ENCODE results near the gene INSRR.

Gene INSRR

DNA sequence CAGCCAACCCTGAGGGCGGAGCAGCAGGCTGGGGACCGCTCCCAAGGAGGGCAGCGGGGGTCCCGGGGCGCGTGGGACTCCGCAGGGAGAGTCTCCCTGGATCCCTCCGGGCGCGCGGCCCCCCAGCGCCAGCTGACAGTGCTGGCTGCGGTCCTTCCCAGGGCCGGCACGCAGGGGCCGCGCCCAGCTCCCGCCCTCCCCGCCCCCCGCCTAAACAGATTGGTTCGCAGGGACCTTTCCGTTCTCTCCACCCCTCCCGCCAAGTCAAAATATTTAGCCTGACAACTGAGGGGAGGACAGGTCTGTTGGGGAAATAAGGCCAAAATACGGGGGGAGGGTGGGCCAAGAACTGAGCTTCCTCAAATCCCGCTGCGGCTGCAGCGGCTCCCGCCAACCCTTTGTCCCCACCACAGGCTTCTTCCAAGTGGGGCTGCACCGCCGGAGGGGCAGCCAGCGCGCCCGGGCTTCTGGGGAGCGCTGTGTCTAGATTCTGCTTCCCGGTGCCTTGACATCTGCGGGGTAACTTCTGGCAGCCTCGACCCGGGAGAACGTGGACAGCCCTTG is at the start of gene INSRR:
INSRR (minus strand) TSS at position 159 of the 564 bp plus-strand sequence. CDS start 496 bp downstream, outside the sequence.
- no peak for FAIRE-seq

DNA sequence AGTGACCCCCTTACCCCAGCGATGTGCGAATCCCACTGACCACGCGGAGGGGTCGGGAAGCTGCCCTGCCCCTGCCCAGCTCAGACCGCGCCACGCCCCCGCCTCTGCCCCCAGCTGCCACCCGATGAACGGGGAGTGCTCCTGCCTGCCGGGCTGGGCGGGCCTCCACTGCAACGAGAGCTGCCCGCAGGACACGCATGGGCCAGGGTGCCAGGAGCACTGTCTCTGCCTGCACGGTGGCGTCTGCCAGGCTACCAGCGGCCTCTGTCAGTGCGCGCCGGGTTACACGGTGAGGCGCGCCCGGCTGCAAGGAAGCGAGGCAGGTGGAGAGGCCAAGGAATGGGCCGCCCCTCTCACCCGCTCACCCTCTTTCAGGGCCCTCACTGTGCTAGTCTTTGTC is 49.6 kb upstream of the INSRR start:
- no peak for FAIRE-seq

DNA sequence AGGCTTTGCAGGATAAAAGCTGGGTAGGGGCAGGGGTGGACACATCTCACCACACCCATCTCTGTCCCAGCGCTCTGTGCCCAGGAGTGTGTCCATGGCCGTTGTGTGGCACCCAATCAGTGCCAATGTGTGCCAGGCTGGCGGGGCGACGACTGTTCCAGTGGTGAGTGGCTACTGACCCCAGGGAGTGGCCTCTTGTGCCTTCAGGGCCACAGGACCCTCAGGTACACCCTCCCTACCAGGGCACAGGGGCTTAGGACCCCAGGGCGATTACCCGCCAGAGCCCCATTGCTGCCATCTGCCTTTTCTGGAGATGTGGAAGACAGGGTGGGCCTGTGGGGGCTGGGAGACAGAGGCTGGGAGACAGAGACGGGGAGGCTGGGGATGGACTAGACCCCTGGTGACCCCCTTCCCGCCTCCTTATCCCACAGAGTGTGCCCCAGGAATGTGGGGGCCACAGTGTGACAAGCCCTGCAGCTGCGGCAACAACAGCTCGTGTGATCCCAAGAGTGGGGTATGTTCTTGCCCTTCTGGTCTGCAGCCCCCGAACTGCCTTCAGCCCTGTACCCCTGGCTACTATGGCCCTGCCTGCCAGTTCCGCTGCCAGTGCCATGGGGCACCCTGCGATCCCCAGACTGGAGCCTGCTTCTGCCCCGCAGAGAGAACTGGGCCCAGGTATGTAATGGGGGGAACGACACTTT is 47.4 kb upstream of the INSRR start:
- FAIRE-seq: no peak

DNA sequence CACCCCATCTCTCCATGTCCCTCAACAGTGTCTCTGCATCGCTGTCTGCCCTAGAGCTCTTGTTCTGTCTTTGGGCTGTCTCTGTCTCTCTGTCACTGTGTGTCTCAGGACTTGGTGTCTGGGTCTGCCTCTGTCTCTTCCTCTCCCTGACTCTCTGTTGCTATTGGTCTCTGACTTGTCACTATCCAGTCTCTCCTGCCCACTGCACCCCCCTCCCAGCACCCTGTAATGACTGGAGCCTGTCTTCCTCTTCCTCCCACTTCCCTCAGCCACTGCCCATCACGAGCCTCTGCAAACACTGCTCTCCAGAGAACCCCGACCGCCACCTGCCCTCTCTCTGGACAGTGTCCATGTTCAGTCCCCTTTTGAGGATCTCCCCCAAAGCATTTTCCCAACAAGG is 46.7 kb upstream of the INSRR start:
- no peak for FAIRE-seq

DNA sequence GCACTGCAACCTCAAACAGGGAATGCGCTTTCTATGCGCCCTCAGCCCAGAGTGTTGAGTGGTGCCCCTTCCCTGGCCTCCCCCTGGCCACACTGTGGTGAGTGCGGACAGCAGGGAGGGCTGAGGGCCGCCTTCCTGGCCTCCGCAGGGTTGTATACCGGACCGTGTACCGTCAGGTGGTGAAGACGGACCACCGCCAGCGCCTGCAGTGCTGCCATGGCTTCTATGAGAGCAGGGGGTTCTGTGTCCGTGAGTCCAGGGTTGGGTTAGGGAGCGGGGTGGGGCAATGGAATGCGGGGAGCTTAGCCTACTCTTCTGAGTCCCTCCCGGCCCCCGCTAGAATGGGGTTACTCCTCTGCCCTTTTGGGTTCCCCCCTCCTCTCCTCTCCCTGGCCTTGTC is 46.3 kb upstream of the INSRR start:
- FAIRE-seq: no peak

DNA sequence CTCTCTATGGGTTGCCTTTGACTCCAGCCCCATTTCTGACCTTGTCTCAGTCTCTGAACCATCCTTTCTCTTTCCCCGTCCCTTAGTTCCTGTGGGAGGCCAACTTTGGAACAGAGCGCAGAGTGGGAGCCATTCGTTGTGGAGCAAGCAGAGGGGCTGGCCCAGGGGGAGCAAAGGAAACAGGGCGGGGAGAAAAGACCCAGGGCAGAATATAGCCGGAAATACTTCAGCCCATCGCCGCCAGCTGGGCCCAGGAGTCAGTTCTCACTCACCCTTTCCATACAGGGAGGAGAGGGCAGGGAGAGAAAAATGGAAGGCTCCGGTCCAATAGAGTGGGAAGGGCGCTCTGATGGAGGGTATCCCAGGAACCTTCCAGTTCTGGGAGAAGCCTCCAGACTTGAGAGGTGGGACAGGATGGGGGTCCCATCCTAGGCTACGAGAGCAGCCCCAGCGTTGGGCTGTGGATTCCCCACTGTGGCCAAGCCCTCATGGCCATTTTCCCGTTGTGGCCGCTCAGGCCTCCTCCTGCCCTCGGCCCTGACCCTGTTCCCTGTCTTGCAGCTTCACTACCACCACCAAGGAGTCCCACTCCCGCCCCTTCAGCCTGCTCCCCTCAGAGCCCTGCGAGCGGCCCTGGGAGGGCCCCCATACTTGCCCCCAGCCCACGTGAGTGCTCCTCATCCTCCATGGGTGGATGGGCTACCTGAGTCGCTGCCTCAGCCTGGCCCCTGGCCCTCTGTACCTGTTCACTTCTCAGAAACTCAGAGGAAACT is 45.5 kb upstream of the INSRR start:
- FAIRE-seq: no peak

DNA sequence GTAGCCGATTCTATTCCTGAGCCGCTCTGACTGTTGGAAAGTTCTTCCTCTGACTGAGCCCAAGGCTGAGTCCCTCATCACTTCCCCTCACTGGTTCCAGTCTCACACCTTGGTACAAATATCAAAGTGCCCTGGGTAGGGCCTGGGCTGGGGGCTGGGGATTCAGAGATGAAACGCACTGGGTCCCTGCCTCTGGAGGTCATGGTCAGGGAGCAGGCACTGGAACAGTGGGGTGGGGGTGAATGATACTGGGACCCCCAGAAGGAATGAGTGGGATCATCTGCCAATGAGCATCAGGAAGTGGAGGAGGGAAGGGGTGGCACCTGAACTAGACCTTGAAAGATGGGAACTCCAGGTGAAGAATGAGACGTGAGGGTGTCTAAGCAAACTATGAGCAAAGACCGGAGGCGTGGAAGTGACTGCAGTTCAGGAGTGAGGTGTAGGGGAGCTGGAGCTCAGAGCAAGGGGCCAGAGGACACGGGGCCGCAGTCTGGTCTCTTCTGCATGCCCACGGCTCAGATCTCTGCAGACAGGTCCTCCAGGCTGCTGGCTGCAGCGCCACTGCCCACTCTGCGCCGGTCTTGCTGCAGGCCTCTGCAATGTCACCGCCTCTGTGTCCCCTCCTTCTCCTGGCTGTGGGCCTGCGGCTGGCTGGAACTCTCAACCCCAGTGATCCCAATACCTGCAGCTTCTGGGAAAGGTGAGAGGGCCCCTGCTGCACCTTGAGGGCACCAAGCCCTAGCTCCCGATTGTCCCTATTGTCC is 44.6 kb upstream of the INSRR start:
- FAIRE-seq: no peak

DNA sequence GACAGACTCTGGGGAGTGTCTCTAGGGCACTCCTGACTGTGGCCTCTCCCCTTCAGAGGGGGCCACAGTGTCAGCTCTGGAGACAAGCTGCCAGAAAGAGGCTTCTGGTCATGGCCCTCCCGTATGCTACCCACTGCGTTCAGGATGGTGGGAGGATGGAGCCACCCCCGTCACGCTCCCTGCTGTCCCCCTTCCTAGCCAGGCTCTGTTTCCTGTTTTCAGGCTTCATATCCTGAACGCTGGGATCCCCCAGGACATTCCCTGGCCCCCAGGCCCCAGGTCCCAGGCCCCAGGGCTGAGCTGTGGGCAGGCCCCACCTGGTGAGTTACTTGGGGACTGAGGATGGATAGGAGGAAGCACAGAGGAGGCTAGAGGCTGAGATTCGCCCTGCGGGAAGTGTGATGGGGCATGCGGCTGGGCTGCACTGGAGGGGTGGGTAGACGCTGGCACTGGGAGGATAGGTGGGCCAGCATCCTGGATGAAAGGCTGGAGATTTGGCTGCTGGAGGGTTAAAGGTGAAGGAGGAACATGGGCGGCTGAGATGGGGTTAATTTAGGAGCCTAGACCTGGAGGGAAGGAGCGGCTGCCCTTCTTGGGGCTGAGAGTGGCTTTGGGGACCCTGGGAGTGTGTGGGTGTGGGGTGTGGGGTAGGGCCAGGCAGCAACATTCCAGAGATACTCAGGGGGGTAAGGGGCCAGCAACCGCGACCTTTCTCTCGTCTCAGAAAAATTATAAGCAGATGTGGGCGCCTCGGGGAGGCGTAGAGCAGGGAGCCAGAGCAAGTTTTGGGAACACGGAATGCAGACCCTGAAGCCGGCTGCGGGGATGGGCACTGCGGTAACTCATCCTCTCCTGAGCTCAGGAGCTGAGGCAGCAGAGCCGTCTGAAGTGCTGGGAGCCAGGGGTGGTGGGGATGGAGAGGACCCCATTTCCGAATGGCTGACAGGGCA is 43.3 kb upstream of the INSRR start:
- FAIRE-seq: no peak

DNA sequence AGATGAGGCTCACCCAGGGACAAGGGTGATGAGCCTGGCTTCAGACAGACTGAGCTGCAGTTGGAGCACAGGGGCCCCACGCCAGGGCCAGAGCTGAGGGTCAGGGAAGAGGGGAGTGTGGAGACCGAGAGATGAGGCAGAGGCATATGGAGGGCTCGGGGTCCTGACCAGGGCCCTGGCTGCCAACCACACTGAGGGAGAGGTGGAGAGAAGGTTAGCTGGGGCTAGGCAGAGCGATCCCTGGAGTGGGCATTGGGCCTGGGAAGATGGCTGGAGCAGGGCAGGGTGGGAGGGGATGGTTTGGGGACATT is 42.6 kb upstream of the INSRR start:
- FAIRE-seq: no peak

DNA sequence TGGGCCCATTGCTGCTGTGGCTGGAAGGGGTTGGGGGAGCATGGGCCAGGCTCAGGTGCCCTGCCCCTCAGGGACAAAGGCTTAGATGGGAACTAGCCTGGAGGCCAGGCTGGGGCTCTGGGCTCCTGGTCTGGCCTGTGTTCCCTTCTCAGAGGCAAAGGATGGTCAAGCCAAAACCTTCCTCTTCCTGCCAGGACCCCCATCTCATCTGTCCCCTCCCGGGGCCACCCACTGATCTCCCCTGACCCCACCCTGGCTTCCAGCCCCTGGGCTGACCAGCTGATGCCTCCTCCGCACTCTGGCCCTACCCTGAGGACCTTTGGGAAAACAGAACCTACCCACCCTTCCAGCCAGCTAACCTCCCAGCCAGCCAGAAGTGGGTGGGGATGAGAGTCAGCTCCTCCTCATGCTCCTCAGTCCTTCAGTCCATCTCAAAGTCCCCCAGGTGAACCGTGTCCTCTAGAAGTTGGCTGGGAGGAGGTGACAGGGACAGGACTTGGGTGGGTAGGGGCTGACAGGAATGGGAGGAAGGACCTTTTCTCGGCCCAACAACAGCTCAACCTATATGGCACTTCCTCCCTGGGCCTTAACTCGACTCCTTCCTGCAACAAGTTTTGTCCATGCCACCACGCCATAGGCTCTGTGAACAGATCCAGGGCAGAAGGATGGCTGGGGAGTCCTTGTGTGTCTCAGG is 42.1 kb upstream of the INSRR start:
- no peak for FAIRE-seq

DNA sequence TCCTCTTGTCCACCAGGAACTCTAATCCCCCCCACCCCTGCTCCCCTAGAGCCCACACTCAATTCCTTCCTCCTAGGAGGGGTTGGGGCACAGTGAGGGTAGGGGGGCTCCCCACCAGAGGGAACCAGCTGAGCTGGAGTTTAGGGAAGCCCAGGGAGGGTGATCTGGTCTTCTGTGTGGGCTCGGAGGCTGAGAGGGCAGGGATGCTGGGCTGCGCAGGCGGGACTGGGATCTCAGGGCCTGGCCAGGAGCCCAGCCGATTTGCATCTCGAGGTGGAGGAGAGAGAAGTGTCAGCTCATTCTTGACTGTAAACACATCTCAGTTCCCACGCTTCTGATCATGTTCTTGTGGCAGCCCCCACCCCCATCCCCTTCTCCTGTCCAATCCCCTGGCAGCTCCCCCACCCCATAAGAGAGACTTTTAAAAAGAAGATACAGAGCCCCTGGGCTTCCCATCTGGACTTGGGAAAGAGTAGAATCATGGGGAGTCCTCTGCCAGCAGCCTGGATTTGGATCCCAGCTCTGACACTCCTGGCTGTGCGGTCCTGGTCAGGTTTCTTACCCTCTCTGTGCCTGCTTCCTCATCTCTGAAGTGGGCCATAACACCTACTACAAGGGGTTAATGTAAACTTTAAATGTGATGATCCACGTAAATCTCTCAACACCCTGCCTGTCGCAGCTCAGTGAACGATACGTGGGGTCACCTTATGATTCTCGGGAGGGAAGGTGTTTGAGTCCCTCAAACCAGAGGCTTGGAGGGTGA is 41.2 kb upstream of the INSRR start:
- FAIRE-seq: no peak

DNA sequence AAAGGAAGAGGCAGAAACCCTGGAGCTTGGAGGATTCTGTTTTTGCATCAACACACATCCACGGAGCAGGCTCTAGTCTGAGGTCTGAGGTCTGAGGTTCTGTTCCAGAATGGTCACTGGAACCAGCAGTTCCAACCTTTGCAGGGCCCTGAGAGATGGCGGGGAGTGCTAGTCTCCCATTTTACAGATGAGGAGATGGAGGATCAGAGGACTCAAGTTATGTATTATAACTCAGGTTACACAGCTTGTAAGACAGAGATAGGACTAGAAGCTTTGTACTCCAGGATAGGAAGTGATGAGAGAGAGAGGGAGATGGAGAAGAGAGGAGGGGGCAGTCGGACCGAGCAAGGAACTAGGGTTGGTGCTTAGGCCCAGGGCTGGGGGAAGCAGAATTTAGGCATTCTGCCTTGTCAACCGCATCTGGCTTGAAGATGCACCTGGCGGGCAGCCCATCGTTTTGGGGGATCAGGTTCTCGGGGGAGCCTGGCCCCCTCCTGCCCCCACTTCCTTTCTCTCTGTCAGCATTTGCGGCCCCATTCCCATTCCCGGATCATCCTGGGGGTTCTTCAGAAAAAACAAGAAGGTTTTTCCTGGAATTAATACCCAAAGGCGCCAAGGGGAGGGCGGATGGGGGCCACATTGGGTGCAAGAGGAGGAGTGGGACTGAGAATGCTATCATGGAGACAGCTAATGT is 40.2 kb upstream of the INSRR start:
- no peak for FAIRE-seq

DNA sequence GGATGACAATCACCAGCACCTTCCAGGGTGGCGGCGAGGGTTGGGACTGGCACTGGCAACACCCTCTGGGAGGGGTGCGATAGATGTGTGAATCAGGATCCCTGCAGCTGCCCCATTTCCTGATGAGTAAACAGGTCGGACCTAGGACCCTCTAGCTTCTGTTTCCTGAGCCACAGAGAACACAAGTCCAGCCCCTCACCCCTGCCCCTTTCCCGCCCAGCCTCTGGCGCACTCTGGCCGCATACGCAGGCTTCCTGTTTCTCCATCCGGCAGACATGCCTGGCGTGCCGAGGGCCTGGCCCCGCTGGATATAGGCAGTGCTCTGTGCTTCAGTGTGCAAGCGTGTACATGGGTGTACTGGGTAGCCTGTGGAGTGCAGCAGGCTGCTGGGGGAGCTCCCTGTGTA is 39.2 kb upstream of the INSRR start:
- FAIRE-seq: no peak

DNA sequence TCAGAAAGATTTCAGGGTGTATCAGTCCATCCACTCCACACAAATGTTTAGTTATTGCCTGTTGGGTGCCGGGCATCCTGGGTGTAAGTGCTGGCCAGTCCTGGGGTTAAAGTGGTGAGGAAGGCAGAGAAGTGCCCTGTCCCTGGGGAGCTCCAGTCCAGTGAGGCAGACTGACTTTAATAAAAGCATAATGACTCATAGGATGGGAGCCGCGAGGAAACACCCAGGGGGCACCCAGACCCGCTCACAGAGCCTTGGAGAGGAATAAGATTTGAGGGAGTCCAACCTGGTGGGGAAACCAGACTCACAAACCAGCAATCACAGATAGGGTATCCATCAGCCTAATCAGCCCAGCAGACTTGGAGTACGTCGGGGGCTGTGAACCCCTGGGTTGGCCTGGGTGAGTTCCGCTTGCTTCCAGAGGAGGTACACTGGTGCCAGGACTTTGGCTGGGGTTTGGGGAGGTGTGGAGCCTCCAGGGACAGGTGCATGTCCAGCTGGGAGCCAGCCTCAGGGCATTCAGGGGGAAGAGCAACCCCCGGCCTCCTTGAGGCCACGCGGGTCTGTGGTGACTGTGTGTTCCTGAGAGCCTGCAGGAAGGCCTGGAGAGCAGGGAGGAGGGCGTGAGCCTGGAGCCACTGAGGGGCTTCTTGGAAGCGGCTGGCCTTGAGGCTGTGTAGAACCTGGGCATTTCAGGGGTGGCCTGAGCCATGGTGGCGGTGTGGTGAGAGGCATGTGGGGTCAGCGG is 38.3 kb upstream of the INSRR start:
- no peak for FAIRE-seq

DNA sequence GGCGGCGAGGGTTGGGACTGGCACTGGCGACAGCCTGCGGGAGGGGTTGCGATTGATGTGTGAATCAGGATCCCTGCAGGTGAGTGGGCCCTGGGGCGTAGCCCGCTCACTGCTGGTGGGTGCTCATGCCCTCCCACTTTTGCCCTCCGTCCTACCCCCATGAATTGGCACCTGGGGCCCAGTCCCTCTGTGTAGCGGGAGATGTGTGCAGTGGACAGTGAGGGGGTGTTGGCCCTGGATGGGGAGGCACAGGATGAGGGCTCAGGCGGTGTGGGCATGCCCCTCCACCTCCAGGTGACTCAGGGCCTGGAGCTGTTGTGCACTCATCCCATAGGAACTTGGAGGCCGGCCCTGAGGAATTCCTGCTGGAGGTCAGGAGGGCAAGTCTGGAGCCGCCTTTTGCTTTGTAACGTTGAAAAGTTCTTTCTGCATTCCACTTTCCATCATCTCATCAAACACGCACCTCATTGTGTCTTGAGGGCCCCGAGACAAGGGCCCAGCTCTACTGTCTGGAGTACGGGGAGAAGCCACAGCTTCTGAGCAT is 37.6 kb upstream of the INSRR start:
- FAIRE-seq: no peak

DNA sequence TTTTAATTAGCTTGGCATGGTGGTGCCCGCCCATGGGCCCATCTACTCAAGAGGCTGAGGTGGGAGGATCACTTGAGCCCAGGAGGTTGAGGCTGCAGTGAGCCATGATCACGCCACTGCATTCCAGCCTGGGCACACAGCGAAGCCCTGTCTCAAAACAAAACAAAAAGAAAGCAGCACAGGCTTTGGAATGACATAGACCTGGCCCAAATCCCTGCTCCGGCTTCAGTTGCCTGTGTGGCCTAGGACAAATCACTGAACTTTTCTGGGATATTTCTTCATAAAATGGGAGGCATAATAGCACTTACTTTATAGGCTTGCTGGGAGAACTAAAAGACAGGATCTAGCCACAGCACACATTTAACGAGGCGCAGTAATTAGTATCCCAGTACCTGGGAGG is 37.0 kb upstream of the INSRR start:
- FAIRE-seq: no peak

DNA sequence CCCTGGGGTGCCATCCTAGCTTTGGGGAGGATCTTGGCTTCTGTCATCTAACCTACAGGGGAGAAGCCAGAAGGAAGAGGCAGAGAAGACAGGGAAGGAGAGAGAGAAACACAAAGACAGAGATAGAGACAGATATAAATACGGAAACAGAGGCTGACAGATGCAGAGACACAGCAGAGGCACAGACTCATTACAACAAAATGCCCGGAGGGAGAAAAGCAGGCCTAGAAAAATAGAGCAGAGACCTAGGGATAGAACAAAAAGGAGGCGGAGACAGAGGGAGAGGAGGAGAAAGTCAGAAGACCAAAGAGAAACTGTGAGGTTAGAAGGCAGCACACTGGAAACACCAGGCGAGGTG is 36.5 kb upstream of the INSRR start:
- no peak for FAIRE-seq

DNA sequence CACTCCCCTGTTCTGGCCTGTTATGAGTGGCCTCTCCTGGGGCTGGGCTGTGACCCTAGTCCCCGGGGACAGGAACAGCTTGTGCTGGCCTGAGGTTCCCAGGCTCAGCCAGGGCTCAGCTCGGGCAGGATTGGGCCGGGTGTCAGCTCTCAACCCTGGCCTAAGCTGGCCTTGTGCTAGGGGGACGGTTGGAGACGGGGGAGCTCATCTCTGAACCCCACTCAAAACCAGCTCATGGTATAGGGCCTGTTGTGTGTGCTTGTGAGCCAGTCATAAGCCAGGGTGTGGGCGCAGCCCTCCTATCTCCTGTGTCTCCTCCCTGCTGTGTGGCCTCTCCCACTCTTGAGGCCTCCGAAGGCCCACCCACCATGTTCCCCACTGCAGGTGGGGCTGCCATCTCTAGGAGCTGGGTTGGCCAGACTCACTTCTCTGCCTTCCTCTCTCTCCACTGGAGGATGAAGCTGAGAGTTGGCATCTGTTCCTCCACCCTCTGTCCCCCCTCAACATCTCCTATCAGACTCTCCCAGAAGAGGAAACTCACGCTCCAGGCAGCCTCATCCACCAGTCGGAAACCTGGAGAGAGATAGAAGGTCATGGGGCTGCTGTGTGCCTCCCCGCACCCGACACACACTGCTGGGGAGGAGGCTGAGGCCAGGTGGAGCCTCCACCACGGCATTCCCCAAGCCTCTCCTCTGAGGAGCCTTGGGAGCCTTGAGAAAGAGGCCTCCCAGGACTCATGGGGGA is 36.0 kb upstream of the INSRR start:
- FAIRE-seq: no peak

DNA sequence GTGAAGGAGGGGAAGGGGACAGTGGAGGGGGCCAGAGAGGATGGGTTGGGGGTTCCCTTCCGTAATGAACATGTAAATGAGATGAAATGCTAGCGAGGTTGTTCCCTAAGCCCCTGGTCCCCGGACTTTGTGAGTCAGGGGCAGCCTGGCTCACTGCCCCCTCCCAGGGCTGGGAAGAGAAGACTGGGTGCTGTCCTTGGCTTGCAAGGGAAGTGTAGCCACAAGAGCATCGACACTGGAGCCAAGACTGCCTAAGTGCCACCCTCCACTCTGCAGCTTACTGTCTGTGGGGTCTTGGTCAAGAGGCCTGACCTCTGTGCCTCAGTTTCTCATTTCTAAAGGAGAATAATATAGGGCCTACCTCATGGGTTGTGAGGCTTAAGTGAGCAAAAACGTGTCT is 35.1 kb upstream of the INSRR start:
- no peak for FAIRE-seq
